HepG2 (cell line): ENCODE data around the gene KIAA0930. TPM values are rescaled to one million over a fixed set of nuclear protein-coding genes. Genes with fewer than 3 reads are reported as not detected.
A peak's percentile ranks its signal among the peaks of the same experiment; 100 is the strongest.

Source experiments
- CEBPB ChIP-seq: IDR thresholded peaks from 2 replicates; pipeline ENCODE4 v1.6.1; 2011; ENCODE audit warnings: low read depth, low read length, improper control_type of control experiment, borderline replicate concordance
- FOXC1 ChIP-seq: sonication (generic); formaldehyde crosslinking; IDR thresholded peaks from 2 replicates; pipeline ENCODE4 v1.8.0; 2022; ENCODE audit warnings: mild to moderate bottlenecking, missing genetic modification reagents, borderline replicate concordance
- GATA4 ChIP-seq: sonication (generic); IDR thresholded peaks from 2 replicates; pipeline ENCODE4 v1.6.1; 2016; ENCODE audit warnings: antibody characterized with exemption, low read depth, borderline replicate concordance
- GPN1 ChIP-seq: sonication (generic); formaldehyde crosslinking; IDR thresholded peaks from 2 replicates; pipeline ENCODE4 v1.5.1; 2020; ENCODE audit warnings: missing genetic modification reagents, borderline replicate concordance
- HOMEZ ChIP-seq: IDR thresholded peaks from 2 replicates; pipeline ENCODE4 v1.6.1; 2016; ENCODE audit warnings: low read depth
- KLF12 ChIP-seq: sonication (generic); formaldehyde crosslinking; IDR thresholded peaks from 2 replicates; pipeline ENCODE4 v1.4.0; 2020; ENCODE audit warnings: missing genetic modification reagents, borderline replicate concordance
- MAX ChIP-seq: IDR thresholded peaks from 2 replicates; pipeline ENCODE4 v1.6.1; 2012; ENCODE audit warnings: inconsistent platforms
- NR2F1 ChIP-seq, 2 experiments: fragments of 450-650 bp in 1 of 2; formaldehyde crosslinking in 1 of 2; IDR thresholded peaks; 2 replicates each; pipeline versions ENCODE4 v1.5.0 to v1.6.1; 2016 to 2020; ENCODE audit warnings: mild to moderate bottlenecking in 1 of 2, missing compliant biosample characterization in 1 of 2, missing genetic modification reagents in 1 of 2, moderate library complexity in 1 of 2
- PBX3 ChIP-seq: sonication (generic); formaldehyde crosslinking; IDR thresholded peaks from 2 replicates; pipeline ENCODE4 v1.8.1; 2023; ENCODE audit warnings: missing genetic modification reagents, inconsistent platforms, borderline replicate concordance
- SIX4 ChIP-seq: sonication (generic); formaldehyde crosslinking; IDR thresholded peaks from 2 replicates; pipeline ENCODE4 v1.4.0; 2020; ENCODE audit warnings: missing genetic modification reagents
- TERF1 ChIP-seq: sonication (generic); formaldehyde crosslinking; IDR thresholded peaks from 2 replicates; pipeline ENCODE4 v1.8.0; 2022; ENCODE audit warnings: mild to moderate bottlenecking, missing genetic modification reagents, moderate library complexity
- ZBTB34 ChIP-seq: sonication (generic); formaldehyde crosslinking; IDR thresholded peaks from 2 replicates; pipeline ENCODE4 v1.8.0; 2022; ENCODE audit warnings: mild to moderate bottlenecking, missing genetic modification reagents
- ZKSCAN1 ChIP-seq: fragments of 150-350 bp; IDR thresholded peaks from 2 replicates; pipeline ENCODE4 v1.6.1; 2014; ENCODE audit warnings: low read length
- ZNF30 ChIP-seq: sonication (generic); formaldehyde crosslinking; IDR thresholded peaks from 2 replicates; pipeline ENCODE4 v1.5.0; 2020; ENCODE audit warnings: mild to moderate bottlenecking, missing genetic modification reagents
- ZNF562 ChIP-seq: sonication (generic); formaldehyde crosslinking; IDR thresholded peaks from 2 replicates; pipeline ENCODE4 v1.8.0; 2022; ENCODE audit warnings: missing genetic modification reagents, borderline replicate concordance
- ZNF670 ChIP-seq: sonication (generic); formaldehyde crosslinking; IDR thresholded peaks from 2 replicates; pipeline ENCODE4 v1.8.0; 2022; ENCODE audit warnings: mild to moderate bottlenecking, missing genetic modification reagents, borderline replicate concordance
- ZNF737 ChIP-seq: sonication (generic); formaldehyde crosslinking; IDR thresholded peaks from 2 replicates; pipeline ENCODE4 v1.5.0; 2020; ENCODE audit warnings: missing genetic modification reagents, mild to moderate bottlenecking, borderline replicate concordance
- polyA plus RNA-seq, 8 experiments: library from polyadenylated mRNA; depleted of rRNA in 3 of 8; stranded (reverse) in 7 of 8; unstranded in 1 of 8; fragments of >200 nt; fragmentation: Illumina TruSeq in 4 of 8; extraction: Trizol in 4 of 8; gene quantifications; 2 replicates each; pipeline versions ENCODE4 v1.2.1 to v1.2.3, GENCODE V29; 2011 to 2016; ENCODE audit warnings: low read depth in 4 of 8, missing spikeins in 1 of 8, mixed read lengths in 1 of 8; ENCODE audit not compliant: insufficient read depth in 1 of 8
- total RNA-seq, 5 experiments: library from RNA; depleted of rRNA; stranded (reverse); fragments of >200 nt; fragmentation: Illumina TruSeq; extraction: Trizol; gene quantifications; 2 replicates each; pipeline ENCODE4 v1.2.3, GENCODE V29; 2016; ENCODE audit warnings: low read depth in 1 of 5
- TF ChIP-seq, protein P1 (sequence below): IDR thresholded peaks from 2 replicates; pipeline ENCODE4 v1.4.0; 2020; ENCODE audit warnings: mild to moderate bottlenecking, missing genetic modification reagents

Gene KIAA0930
- total and polyA plus RNA-seq, 2 of the 13 experiments (the other 11 are each of a cell fraction or from before 2014, with no cell fraction given): 27.0 to 38.2 TPM

DNA sequence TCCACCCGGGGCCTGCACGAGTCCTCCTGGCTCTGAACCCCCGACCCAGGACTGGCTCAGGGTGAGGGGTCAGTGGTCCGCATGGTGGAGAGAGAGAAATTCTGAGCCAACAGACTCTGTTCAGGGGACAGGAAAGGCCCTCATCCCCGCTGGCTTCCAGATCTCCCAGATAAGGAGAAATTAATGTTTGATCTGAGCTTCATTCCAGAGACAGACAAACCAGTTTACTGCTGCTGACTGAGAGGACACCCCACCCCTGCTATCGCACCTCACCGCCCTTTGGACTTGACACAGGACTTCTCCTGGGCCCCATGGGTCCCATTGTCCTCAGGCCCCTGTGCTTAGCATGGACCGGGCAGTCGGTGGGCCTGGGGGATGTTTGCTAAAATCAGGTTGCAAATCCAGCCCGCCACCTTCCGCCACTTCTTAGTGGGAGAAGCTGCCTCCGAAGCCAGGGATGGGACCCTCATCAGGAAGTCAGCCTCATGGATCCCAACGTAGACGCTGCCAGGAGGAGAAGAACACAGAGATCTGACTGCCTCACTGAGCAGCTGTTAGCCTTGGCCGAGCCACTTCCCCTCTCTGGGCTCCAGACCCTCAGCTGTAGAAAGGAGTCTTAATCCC lies 32.9 kb upstream of the KIAA0930 start (continued):
- TF ChIP-seq HOMEZ (no peak), GPN1 (CRISPR knock-in tag) (no peak), ZNF670 (CRISPR knock-in tag) (0 out of 2 replicates have a peak, but pooled peaks have one; percentile 71), KLF12 (CRISPR knock-in tag) (peak; percentile 43; the same call in 1 of the 2 replicates), ZBTB34 (CRISPR knock-in tag) (peak; percentile 69; the same call in 1 of the 2 replicates), NR2F1 (CRISPR knock-in tag; IDR thresholded peaks at IDR 0.05) (peak; percentile 18 to 64; a peak in 3 of 4 replicates), ZNF562 (CRISPR knock-in tag) (no peak), GATA4 (peak; percentile 96), TERF1 (CRISPR knock-in tag) (no peak), FOXC1 (peak; percentile 64; the same call in 1 of the 2 replicates), CEBPB (no peak), SIX4 (CRISPR knock-in tag) (peak; percentile 45; the same call in 1 of the 2 replicates), PBX3 (CRISPR knock-in tag) (no peak), ZKSCAN1 (no peak), ZNF737 (CRISPR knock-in tag) (no peak), MAX (peak; percentile 87), ZNF30 (CRISPR knock-in tag) (no peak)
- TF ChIP-seq, protein P1, sequence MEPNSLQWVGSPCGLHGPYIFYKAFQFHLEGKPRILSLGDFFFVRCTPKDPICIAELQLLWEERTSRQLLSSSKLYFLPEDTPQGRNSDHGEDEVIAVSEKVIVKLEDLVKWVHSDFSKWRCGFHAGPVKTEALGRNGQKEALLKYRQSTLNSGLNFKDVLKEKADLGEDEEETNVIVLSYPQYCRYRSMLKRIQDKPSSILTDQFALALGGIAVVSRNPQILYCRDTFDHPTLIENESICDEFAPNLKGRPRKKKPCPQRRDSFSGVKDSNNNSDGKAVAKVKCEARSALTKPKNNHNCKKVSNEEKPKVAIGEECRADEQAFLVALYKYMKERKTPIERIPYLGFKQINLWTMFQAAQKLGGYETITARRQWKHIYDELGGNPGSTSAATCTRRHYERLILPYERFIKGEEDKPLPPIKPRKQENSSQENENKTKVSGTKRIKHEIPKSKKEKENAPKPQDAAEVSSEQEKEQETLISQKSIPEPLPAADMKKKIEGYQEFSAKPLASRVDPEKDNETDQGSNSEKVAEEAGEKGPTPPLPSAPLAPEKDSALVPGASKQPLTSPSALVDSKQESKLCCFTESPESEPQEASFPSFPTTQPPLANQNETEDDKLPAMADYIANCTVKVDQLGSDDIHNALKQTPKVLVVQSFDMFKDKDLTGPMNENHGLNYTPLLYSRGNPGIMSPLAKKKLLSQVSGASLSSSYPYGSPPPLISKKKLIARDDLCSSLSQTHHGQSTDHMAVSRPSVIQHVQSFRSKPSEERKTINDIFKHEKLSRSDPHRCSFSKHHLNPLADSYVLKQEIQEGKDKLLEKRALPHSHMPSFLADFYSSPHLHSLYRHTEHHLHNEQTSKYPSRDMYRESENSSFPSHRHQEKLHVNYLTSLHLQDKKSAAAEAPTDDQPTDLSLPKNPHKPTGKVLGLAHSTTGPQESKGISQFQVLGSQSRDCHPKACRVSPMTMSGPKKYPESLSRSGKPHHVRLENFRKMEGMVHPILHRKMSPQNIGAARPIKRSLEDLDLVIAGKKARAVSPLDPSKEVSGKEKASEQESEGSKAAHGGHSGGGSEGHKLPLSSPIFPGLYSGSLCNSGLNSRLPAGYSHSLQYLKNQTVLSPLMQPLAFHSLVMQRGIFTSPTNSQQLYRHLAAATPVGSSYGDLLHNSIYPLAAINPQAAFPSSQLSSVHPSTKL: peak; percentile 92
